HEK293 (cell line): ENCODE data around the gene CDC25A.
A peak's percentile ranks its signal among the peaks of the same experiment; 100 is the strongest.
"Not testable (repeated sequence)": the region's sequence is repeated elsewhere in the genome, so short reads cannot be mapped to it uniquely, and the experiment has no call there.

Source experiments
- CTCF ChIA-PET: fragments of 350-600 bp; formaldehyde crosslinking; extraction: SDS; loops from one replicate; lab custom pipeline; 2021; ENCODE audit warnings: antibody characterized with exemption; lab: Yijun Ruan, JAX
- POLR2A ChIA-PET: fragments of 300-600 bp; formaldehyde crosslinking; extraction: SDS; loops from one replicate; lab custom pipeline; 2020; ENCODE audit warnings: antibody characterized with exemption, inconsistent platforms; lab: Yijun Ruan, JAX
- H3K27ac ChIP-seq: fragments of 200-500 bp; sonication (Bioruptor generic); 2 replicates; pipeline ENCODE4 v1.5.1; 2014; ENCODE audit warnings: low read depth, low read length, control low read depth, inconsistent platforms; ENCODE audit errors: extremely low read depth
- H3K36me3 ChIP-seq, 2 experiments: fragments of 200-500 bp in 1 of 2; sonication (Bioruptor generic) in 1 of 2; 1 replicate in 1 of 2; 2 replicates in 1 of 2; pipeline ENCODE4 v1.5.1; 2014 to 2017; ENCODE audit warnings: inconsistent platforms in 2 of 2, low read length in 2 of 2; ENCODE audit not compliant: control insufficient read depth in 2 of 2, insufficient read depth in 1 of 2
- H3K4me1 ChIP-seq: fragments of 200-500 bp; sonication (Bioruptor generic); 2 replicates; pipeline ENCODE4 v1.5.1; 2014; ENCODE audit warnings: mild to moderate bottlenecking, low read length, inconsistent platforms; ENCODE audit not compliant: control insufficient read depth, insufficient read depth
- H3K4me3 ChIP-seq: 2 replicates; pipeline ENCODE4 v1.5.1; 2011; ENCODE audit warnings: low read depth, mild to moderate bottlenecking, control low read depth, low read length, moderate library complexity
- H3K9me3 ChIP-seq: fragments of 200-500 bp; sonication (Bioruptor generic); 2 replicates; pipeline ENCODE4 v1.5.1; 2014; ENCODE audit warnings: low read depth, low read length, inconsistent platforms; ENCODE audit not compliant: control insufficient read depth, insufficient read depth
- BCL11B ChIP-seq: fragments of 450-650 bp; formaldehyde crosslinking; IDR thresholded peaks from 2 replicates; pipeline ENCODE4 v1.5.1; 2016; ENCODE audit warnings: low read depth, missing biosample characterization, missing genetic modification characterization
- HIC1 ChIP-seq: fragments of 450-650 bp; formaldehyde crosslinking; IDR thresholded peaks from 2 replicates; pipeline ENCODE4 v1.5.1; 2016; ENCODE audit warnings: missing biosample characterization, missing genetic modification characterization
- HOXC10 ChIP-seq: sonication (generic); formaldehyde crosslinking; IDR thresholded peaks from 2 replicates; pipeline ENCODE4 v1.8.1; 2023; ENCODE audit warnings: mild to moderate bottlenecking, missing genetic modification reagents
- KLF8 ChIP-seq: fragments of 450-650 bp; formaldehyde crosslinking; IDR thresholded peaks from 2 replicates; pipeline ENCODE4 v1.5.1; 2016; ENCODE audit warnings: missing biosample characterization, missing genetic modification characterization
- MYNN ChIP-seq: fragments of 450-650 bp; formaldehyde crosslinking; IDR thresholded peaks from 2 replicates; pipeline ENCODE4 v1.5.1; 2016; ENCODE audit warnings: missing biosample characterization, missing genetic modification characterization, borderline replicate concordance
- PRDM10 ChIP-seq: fragments of 450-650 bp; formaldehyde crosslinking; IDR thresholded peaks from 2 replicates; pipeline ENCODE4 v1.5.1; 2016; ENCODE audit warnings: missing biosample characterization, missing genetic modification characterization
- PRDM4 ChIP-seq: fragments of 450-650 bp; formaldehyde crosslinking; IDR thresholded peaks from 2 replicates; pipeline ENCODE4 v1.5.1; 2017; ENCODE audit warnings: missing biosample characterization, missing genetic modification characterization
- SP7 ChIP-seq: fragments of 450-650 bp; formaldehyde crosslinking; IDR thresholded peaks from 2 replicates; pipeline ENCODE4 v1.5.1; 2016; ENCODE audit warnings: missing biosample characterization, missing genetic modification characterization
- TCF7L2 ChIP-seq: IDR thresholded peaks from 2 replicates; pipeline ENCODE4 v1.6.1; 2011; ENCODE audit warnings: low read depth, mild to moderate bottlenecking, inconsistent platforms, low read length, moderate library complexity, borderline replicate concordance
- ZBTB1 ChIP-seq: fragments of 450-650 bp; formaldehyde crosslinking; IDR thresholded peaks from 2 replicates; pipeline ENCODE4 v1.5.1; 2016; ENCODE audit warnings: missing biosample characterization, missing genetic modification characterization
- ZBTB44 ChIP-seq: fragments of 450-650 bp; IDR thresholded peaks from 2 replicates; pipeline ENCODE4 v1.5.1; 2018; ENCODE audit warnings: missing biosample characterization, mild to moderate bottlenecking, missing genetic modification characterization
- ZNF26 ChIP-seq: fragments of 450-650 bp; formaldehyde crosslinking; IDR thresholded peaks from 2 replicates; pipeline ENCODE4 v1.5.1; 2016; ENCODE audit warnings: missing biosample characterization, missing genetic modification characterization
- ZNF280D ChIP-seq: fragments of 450-650 bp; formaldehyde crosslinking; IDR thresholded peaks from 2 replicates; pipeline ENCODE4 v1.5.1; 2016; ENCODE audit warnings: missing biosample characterization, missing genetic modification characterization
- ZNF48 ChIP-seq: fragments of 450-650 bp; formaldehyde crosslinking; IDR thresholded peaks from 2 replicates; pipeline ENCODE4 v1.5.1; 2016; ENCODE audit warnings: missing biosample characterization, missing genetic modification characterization
- ZNF513 ChIP-seq: fragments of 450-650 bp; IDR thresholded peaks from 2 replicates; pipeline ENCODE4 v1.5.1; 2018; ENCODE audit warnings: missing biosample characterization, missing genetic modification characterization
- ZNF658 ChIP-seq: fragments of 450-650 bp; formaldehyde crosslinking; IDR thresholded peaks from 2 replicates; pipeline ENCODE4; 2016; ENCODE audit warnings: missing biosample characterization, missing genetic modification characterization

CDC25A gene

GRCh38 chr3:48112108-48112791, 76.0 kb downstream of the CDC25A start:
- TF ChIP-seq ZNF26 (tag by site-specific recombination) = peak; percentile 78
- H3K36me3 ChIP-seq, H3K27ac ChIP-seq, H3K4me3 ChIP-seq, POLR2A ChIA-PET, H3K4me1 ChIP-seq, H3K9me3 ChIP-seq: not testable (repeated sequence)
- CTCF ChIA-PET = interaction anchor here (1.5 kb wide), 1 partner anchor 39 kb away, joined by 5 read pairs; no protein-coding TSS in a partner anchor

- Histone ChIP-seq H3K27ac (no peak overlapping the region), H3K36me3 (no peaks in the 10 kb centered on the region), H3K9me3 (no peaks in the 10 kb centered on the region), H3K4me3 (no peak overlapping the region), H3K4me1 (no peaks in the 10 kb centered on the region)
- CTCF ChIA-PET = no interaction called here
- POLR2A ChIA-PET = no interaction called here
- TF ChIP-seq MYNN = no peak
- no peak for TF ChIP-seq TCF7L2
- TF ChIP-seq HOXC10 (CRISPR knock-in tag) = no peak
- TF ChIP-seq ZNF280D = no peak
- no peak for TF ChIP-seq ZBTB44 (tag by site-specific recombination)
- TF ChIP-seq HIC1 (tag by site-specific recombination) = no peak
- no peak for TF ChIP-seq ZNF48 (tag by site-specific recombination)
- no peak for TF ChIP-seq ZNF658 (tag by site-specific recombination)
- TF ChIP-seq ZNF513 (tag by site-specific recombination) = no peak
- TF ChIP-seq PRDM4 (tag by site-specific recombination) = no peak
- no peak for TF ChIP-seq SP7
- no peak for TF ChIP-seq KLF8 (tag by site-specific recombination)
- TF ChIP-seq BCL11B (tag by site-specific recombination) = no peak
- no peak for TF ChIP-seq PRDM10 (tag by site-specific recombination)
- TF ChIP-seq ZBTB1 (tag by site-specific recombination) = no peak
Measured at GRCh38 chr3:48110463-48110862, 77.8 kb downstream of the CDC25A start.
